Panc1 (cell line): ENCODE data around the gene TTC38. TPM values are rescaled to one million over a fixed set of nuclear protein-coding genes. Genes with fewer than 3 reads are reported as not detected.

ENCODE experiments used
- ATAC-seq: fragments of 200-7000 bp; cut with Tn5 transposase; 2 replicates; pipeline ENCODE4 v1.9.1; 2020; ENCODE audit warnings: mild to moderate bottlenecking, moderate library complexity
- BruUV-seq: library from RNA; stranded (reverse); fragments of 400-500 nt; replicated peaks from 2 replicates; lab custom pipeline; 2021; lab: Mats Ljungman, UMichigan
- CTCF ChIA-PET: fragments of 300-600 bp; sonication (Branson Sonifier 250); formaldehyde crosslinking; loops from one replicate; lab custom pipeline; 2022; ENCODE audit warnings: antibody characterized with exemption; lab: Charles Lee
- POLR2A ChIA-PET: fragments of 300-600 bp; sonication (Branson Sonifier 250); formaldehyde crosslinking; loops from one replicate; lab custom pipeline; 2022; ENCODE audit warnings: antibody characterized with exemption; lab: Charles Lee
- DNase-seq: peaks from one replicate; pipeline ENCODE4 v3.0.0-alpha.2; 2010; ENCODE audit warnings: low read depth, low spot score
- H3K27ac ChIP-seq: 2 replicates; pipeline ENCODE4 v1.5.1; 2011; ENCODE audit warnings: mild to moderate bottlenecking, low read length, inconsistent platforms
- H3K27me3 ChIP-seq: fragments of 200-500 bp; sonication (Bioruptor generic); 2 replicates; pipeline ENCODE4 v1.6.0; 2014; ENCODE audit warnings: low read length, inconsistent platforms; ENCODE audit not compliant: control insufficient read depth, insufficient read depth
- H3K36me3 ChIP-seq: fragments of 200-500 bp; sonication (Bioruptor generic); 2 replicates; pipeline ENCODE4 v1.5.1; 2014; ENCODE audit warnings: inconsistent platforms, mild to moderate bottlenecking, low read length, moderate library complexity; ENCODE audit not compliant: control insufficient read depth, insufficient read depth
- H3K4me1 ChIP-seq: 2 replicates; pipeline ENCODE4 v1.5.1; 2011; ENCODE audit warnings: inconsistent platforms, mild to moderate bottlenecking, low read length, moderate library complexity; ENCODE audit not compliant: control insufficient read depth, insufficient read depth
- H3K4me3 ChIP-seq, 2 experiments: 2 replicates each; pipeline ENCODE4 v1.5.1; 2011 to 2012; ENCODE audit warnings: low read depth in 2 of 2, low read length in 2 of 2, mild to moderate bottlenecking in 2 of 2, inconsistent platforms in 1 of 2, moderate library complexity in 1 of 2
- H3K9me3 ChIP-seq: fragments of 200-500 bp; sonication (Bioruptor generic); 2 replicates; pipeline ENCODE4 v1.5.1; 2014; ENCODE audit warnings: low read depth, mild to moderate bottlenecking, inconsistent platforms, low read length, moderate library complexity; ENCODE audit not compliant: control insufficient read depth, insufficient read depth
- POLR2AphosphoS5 ChIP-seq: IDR thresholded peaks from 2 replicates; pipeline ENCODE4 v1.6.1; 2012; ENCODE audit warnings: mild to moderate bottlenecking, low read depth, low read length, moderate library complexity
- SIN3A ChIP-seq: IDR thresholded peaks from 2 replicates; pipeline ENCODE4 v1.6.1; 2012; ENCODE audit warnings: low read depth, mild to moderate bottlenecking, low read length, moderate library complexity, borderline replicate concordance; ENCODE audit not compliant: insufficient read depth
- TCF7L2 ChIP-seq: IDR thresholded peaks from 2 replicates; pipeline ENCODE4 v1.6.1; 2011; ENCODE audit warnings: mild to moderate bottlenecking, low read depth, low read length, inconsistent platforms
- in situ Hi-C: cut with HindIII; loops from 2 replicates; pipeline ENCODE4 v1.10.0; 2016; ENCODE audit warnings: low sequenced_read_pairs, low pct_unique_long_range_greater_than_20kb
- intact Hi-C: fragments of 100-400 bp; cut with micrococcal nuclease; formaldehyde crosslinking; loops from one replicate; pipeline ENCODE4 v1.10.0; 2022; ENCODE audit not compliant: unreplicated experiment
- total RNA-seq: library from RNA; stranded (reverse); gene quantifications from one replicate; pipeline ENCODE4 v1.2.1, GENCODE V29; 2021; ENCODE audit not compliant: unreplicated experiment
- TF ChIP-seq, protein P1 (sequence below), 2 experiments: IDR thresholded peaks; 2 replicates each; pipeline ENCODE4 v1.6.1; 2011 to 2012; ENCODE audit warnings: low read depth in 2 of 2, control low read depth in 1 of 2, low read length in 1 of 2, mild to moderate bottlenecking in 1 of 2, moderate library complexity in 1 of 2; ENCODE audit not compliant: insufficient read depth in 1 of 2
- TF ChIP-seq, protein P2 (sequence below): fragments of 450-650 bp; IDR thresholded peaks from 2 replicates; pipeline ENCODE4 v1.5.1; 2017; ENCODE audit warnings: mild to moderate bottlenecking

Gene TTC38
- total RNA-seq, 1 experiment from 2014 or later, result 14.0 TPM

DNA sequence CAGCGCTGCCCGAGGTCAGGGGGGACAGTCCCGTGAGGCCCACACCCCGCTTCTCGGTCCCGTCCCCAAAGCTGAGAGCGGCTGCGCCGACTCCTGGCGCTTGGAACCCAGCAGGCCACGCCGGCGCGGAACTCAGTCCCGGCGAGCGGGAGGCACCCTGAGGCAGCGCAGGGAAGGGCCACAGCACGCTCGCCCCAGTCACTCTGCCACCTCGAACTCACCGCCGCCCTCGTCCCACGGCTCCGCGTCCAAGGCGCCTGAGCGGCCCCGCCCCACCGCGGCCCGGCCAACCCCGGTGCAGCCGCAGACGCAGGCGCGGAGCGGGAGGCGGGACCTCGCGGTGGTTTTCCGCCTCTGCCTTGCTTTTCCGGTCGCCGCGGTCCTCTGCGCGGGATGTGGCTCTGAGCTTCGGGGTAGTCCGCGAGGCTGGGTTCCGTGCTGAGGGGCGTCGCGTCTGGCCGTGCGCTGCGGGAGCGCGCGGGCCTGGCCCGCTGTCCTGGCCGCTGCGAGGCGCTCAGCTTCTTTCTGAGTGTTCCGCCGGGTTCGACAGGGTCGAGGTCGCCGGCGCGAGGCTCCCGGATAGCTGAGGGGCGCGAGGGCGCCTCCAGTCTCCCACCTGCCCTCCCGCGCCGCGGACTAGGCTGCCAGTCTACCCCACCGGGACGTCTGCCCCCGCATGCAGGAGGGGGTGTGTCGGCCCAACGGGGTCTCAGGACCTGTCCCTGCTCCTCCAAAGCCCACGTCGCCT lies 17.6 kb upstream of the TTC38 start, which contains the start of gene CDPF1:
Gene CDPF1 (minus strand): TSS at position 259 of the 748 bp plus-strand sequence. CDS start 2,009 bp downstream, outside the sequence.
- no peaks in the 10 kb centered on the region for H3K36me3 ChIP-seq
- in situ Hi-C loops (no loop called here), intact Hi-C loops (no loop called here)
- H3K4me3 ChIP-seq, result peak within 1 kb of the TSS; percentile 68 to 70
- CTCF ChIA-PET, result no interaction called here
- peak; percentile 97 for ATAC-seq
- H3K9me3 ChIP-seq, result no peaks in the 10 kb centered on the region
- no peak for DNase-seq
- no TSS peak for BruUV-seq
- no peaks in the 10 kb centered on the region for H3K27me3 ChIP-seq
- peaks cover 7% of the 10 kb centered on the region; the same call in 1 of the 2 replicates for H3K4me1 ChIP-seq
- TF ChIP-seq POLR2AphosphoS5, result peak; percentile 81
- TF ChIP-seq SIN3A, result no peak
- TF ChIP-seq TCF7L2, result no peak
- TF ChIP-seq, protein P1, sequence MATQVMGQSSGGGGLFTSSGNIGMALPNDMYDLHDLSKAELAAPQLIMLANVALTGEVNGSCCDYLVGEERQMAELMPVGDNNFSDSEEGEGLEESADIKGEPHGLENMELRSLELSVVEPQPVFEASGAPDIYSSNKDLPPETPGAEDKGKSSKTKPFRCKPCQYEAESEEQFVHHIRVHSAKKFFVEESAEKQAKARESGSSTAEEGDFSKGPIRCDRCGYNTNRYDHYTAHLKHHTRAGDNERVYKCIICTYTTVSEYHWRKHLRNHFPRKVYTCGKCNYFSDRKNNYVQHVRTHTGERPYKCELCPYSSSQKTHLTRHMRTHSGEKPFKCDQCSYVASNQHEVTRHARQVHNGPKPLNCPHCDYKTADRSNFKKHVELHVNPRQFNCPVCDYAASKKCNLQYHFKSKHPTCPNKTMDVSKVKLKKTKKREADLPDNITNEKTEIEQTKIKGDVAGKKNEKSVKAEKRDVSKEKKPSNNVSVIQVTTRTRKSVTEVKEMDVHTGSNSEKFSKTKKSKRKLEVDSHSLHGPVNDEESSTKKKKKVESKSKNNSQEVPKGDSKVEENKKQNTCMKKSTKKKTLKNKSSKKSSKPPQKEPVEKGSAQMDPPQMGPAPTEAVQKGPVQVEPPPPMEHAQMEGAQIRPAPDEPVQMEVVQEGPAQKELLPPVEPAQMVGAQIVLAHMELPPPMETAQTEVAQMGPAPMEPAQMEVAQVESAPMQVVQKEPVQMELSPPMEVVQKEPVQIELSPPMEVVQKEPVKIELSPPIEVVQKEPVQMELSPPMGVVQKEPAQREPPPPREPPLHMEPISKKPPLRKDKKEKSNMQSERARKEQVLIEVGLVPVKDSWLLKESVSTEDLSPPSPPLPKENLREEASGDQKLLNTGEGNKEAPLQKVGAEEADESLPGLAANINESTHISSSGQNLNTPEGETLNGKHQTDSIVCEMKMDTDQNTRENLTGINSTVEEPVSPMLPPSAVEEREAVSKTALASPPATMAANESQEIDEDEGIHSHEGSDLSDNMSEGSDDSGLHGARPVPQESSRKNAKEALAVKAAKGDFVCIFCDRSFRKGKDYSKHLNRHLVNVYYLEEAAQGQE (IDR thresholded peaks at IDR 0.05; ENCODE audit: insufficient read depth in 1 of 2, low read depth in 2 of 2, low read length in 1 of 2), result peak in 1 of 2 experiments; percentile 43; a peak in 1 of 4 replicates
- TF ChIP-seq, protein P2, sequence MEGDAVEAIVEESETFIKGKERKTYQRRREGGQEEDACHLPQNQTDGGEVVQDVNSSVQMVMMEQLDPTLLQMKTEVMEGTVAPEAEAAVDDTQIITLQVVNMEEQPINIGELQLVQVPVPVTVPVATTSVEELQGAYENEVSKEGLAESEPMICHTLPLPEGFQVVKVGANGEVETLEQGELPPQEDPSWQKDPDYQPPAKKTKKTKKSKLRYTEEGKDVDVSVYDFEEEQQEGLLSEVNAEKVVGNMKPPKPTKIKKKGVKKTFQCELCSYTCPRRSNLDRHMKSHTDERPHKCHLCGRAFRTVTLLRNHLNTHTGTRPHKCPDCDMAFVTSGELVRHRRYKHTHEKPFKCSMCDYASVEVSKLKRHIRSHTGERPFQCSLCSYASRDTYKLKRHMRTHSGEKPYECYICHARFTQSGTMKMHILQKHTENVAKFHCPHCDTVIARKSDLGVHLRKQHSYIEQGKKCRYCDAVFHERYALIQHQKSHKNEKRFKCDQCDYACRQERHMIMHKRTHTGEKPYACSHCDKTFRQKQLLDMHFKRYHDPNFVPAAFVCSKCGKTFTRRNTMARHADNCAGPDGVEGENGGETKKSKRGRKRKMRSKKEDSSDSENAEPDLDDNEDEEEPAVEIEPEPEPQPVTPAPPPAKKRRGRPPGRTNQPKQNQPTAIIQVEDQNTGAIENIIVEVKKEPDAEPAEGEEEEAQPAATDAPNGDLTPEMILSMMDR, result no peak
- POLR2A ChIA-PET, result no interaction called here
- peak within 1 kb of the TSS; percentile 78 for H3K27ac ChIP-seq

DNA sequence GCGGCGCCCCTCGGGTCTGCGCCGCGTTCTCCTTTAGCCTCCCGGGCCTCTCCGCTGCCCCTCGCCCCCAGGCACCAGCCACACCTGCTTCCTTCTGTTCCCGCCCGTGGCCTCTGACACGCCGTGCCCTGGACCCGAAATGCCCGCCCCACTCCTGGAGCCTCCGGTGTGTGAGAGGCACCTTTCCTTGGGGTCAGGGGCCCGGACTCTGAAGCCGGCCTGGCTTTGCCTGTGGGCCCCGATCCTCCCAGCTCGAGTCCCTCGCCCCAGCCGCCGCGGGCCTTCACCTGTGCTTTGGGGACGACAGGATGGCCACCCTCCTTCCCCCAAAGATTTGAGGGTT lies 17.1 kb upstream of the TTC38 start:
- POLR2A ChIA-PET, result no interaction called here
- no peaks in the 10 kb centered on the region for H3K27me3 ChIP-seq
- BruUV-seq, result no TSS peak
- intact Hi-C loops, result no loop called here
- no peaks in the 10 kb centered on the region for H3K36me3 ChIP-seq
- H3K4me3 ChIP-seq, result peak overlapping the region; percentile 68 to 70
- H3K9me3 ChIP-seq, result no peaks in the 10 kb centered on the region
- peak overlapping the region; percentile 78 for H3K27ac ChIP-seq
- CTCF ChIA-PET, result no interaction called here
- H3K4me1 ChIP-seq, result peaks cover 7% of the 10 kb centered on the region; the same call in 1 of the 2 replicates
- ATAC-seq, result no peak; the same call in none of the 2 replicates
- DNase-seq, result no peak
- in situ Hi-C loops, result no loop called here
- no peak for TF ChIP-seq SIN3A
- TF ChIP-seq TCF7L2, result no peak
- TF ChIP-seq, protein P1 (IDR thresholded peaks at IDR 0.05; ENCODE audit: insufficient read depth in 1 of 2, low read depth in 2 of 2, low read length in 1 of 2), result no peak
- TF ChIP-seq, protein P2, result no peak
- TF ChIP-seq POLR2AphosphoS5, result no peak
